Fibroblast of mammary gland (primary cell): ENCODE measurements around the gene NXN.

Experiments used
- DNase-seq: peaks from one replicate; pipeline ENCODE4 v3.0.0-alpha.2; 2010; ENCODE audit warnings: low read depth
- H3K4me3 ChIP-seq: 2 replicates; pipeline ENCODE4 v1.5.1; 2011; ENCODE audit warnings: low read depth, mild to moderate bottlenecking, low read length, moderate library complexity; ENCODE audit not compliant: control insufficient read depth
- TF ChIP-seq, protein P1 (sequence below): conservative IDR thresholded peaks from 2 replicates; pipeline ENCODE4 v1.5.1; 2011; ENCODE audit warnings: low read depth, low read length, inconsistent platforms; ENCODE audit not compliant: control insufficient read depth, insufficient read depth

Gene NXN

DNA sequence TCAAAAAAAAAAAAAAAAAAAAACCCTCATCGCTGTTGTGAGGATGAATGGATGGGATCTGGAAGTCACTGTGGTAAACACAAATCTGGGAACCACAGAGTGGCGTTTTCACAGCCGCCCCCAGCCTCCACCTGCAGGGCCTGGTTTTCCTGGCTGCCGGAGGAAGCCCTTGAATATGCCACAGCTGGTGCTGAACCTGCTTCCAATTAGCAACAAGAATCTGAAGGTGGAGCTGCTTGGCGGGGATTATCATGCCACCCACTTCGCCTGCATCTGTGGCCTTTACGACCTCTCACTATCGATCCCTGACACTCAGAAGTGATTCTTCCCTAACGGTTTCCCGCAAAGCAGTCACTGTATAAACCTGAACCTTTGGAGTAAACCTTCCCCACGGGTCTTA is 181.3 kb downstream of the NXN start:
- DNase-seq, result no peak
- TF ChIP-seq, protein P1, sequence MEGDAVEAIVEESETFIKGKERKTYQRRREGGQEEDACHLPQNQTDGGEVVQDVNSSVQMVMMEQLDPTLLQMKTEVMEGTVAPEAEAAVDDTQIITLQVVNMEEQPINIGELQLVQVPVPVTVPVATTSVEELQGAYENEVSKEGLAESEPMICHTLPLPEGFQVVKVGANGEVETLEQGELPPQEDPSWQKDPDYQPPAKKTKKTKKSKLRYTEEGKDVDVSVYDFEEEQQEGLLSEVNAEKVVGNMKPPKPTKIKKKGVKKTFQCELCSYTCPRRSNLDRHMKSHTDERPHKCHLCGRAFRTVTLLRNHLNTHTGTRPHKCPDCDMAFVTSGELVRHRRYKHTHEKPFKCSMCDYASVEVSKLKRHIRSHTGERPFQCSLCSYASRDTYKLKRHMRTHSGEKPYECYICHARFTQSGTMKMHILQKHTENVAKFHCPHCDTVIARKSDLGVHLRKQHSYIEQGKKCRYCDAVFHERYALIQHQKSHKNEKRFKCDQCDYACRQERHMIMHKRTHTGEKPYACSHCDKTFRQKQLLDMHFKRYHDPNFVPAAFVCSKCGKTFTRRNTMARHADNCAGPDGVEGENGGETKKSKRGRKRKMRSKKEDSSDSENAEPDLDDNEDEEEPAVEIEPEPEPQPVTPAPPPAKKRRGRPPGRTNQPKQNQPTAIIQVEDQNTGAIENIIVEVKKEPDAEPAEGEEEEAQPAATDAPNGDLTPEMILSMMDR, result no peak
- H3K4me3 ChIP-seq, result no peak overlapping the region

- no peak for DNase-seq
- TF ChIP-seq, protein P1, result no peak
- H3K4me3 ChIP-seq, result no peak overlapping the region
These were observed 182.2 kb downstream of the NXN start for GRCh38 chr17:797236-797840.

- no peak for DNase-seq
- TF ChIP-seq, protein P1, result no peak
These were observed 183.0 kb downstream of the NXN start for GRCh38 chr17:796609-797008.

DNA sequence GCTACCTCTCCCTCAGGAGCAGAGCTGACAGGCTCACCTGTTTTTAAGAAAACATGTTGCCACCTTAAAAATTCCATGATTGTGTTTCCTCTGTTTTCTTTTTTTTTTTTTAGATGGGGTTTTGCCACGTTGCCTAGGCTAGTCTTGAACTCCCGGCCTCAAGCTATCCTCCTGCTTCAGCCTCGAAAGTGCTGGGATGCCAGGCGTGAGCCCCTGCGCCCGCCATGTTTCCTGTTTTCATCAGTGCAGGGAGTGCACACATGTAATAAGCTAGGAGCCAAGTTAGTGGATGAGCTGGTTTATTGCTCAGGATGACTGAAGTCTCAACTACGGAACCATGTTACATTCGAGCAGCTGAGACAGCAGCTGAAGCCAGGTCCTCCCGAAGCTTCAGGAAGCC is 183.9 kb downstream of the NXN start:
- no peak overlapping the region for H3K4me3 ChIP-seq
- TF ChIP-seq, protein P1, result no peak
- DNase-seq, result no peak

More at GRCh38 chr17:796609-797008, 183.0 kb downstream of the NXN start:
- H3K4me3 ChIP-seq, result no peak overlapping the region

GRCh38 chr17:795276-795675 is 184.3 kb downstream of the NXN start:
- TF ChIP-seq, protein P1, result no peak
- no peak overlapping the region for H3K4me3 ChIP-seq

GRCh38 chr17:794876-795275 is 184.7 kb downstream of the NXN start:
- TF ChIP-seq, protein P1, result peak; percentile 61
- DNase-seq, result peak; percentile 75
- no peak overlapping the region for H3K4me3 ChIP-seq

More at GRCh38 chr17:795276-795675, 184.3 kb downstream of the NXN start:
- no peak for DNase-seq

DNA sequence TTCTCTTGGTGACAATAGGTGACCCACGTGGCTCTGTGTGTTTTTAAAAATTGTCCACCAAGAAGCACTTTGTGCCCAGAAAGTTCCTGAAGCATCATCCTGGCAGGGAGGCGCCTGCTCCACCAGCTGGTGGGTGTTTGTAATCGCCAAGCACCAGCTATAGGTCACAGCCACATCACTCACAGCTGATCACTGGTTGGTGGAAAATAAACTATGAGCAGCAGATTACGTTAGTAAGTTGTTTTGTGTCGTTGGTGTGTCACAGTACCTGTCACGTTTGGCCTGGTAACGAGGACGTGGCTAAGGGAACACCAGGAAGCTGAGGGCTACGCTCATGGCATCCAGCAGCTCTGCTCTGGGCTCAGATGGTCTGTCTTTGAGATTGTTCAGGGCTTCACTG is 187.3 kb downstream of the NXN start:
- TF ChIP-seq, protein P1, result no peak
- H3K4me3 ChIP-seq, result no peak overlapping the region
- DNase-seq, result peak; percentile 27
